ENCODE measurements around the gene S100A1.
"Not testable (repeated sequence)": the region's sequence is repeated elsewhere in the genome, so short reads cannot be mapped to it uniquely, and the experiment has no call there.

S100A1 gene

DNA sequence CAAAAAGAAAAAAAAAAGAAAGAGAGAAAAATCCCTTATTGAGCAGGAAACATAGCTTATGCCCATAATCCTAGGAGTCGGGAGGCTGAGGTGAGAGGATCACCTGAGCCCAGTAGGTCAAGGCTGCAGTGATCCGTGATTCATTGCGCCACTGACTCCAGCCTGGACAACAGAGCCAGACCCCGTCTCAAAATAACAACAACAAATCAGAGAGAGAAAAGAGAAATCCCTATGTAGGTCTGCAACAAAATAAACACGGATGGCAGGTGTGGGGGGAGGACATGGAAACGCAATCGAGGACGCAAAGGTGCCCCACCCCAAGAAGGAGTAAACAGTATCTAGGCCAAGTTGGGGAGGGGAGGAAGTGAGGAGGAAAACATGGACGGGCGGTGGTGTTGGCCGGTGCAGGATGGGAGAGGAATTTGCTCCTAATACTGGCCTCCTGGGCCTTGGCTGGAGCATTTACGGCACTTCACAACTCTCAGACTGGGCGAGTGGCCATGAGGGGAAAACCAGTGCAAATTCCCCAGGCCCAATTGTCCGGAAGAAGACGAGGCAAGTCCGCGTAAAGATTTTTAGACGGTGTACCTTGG, 5.0 kb downstream of the S100A1 start:
- no peak for DNase-seq

- DNase-seq: peak; percentile 99
Observed at GRCh38 chr1:153633754-153634665, 5.8 kb downstream of the S100A1 start, which contains the start of gene CHTOP. CHTOP (plus strand) TSS chr1:153634066; CDS start chr1:153636589, 2,523 bp downstream.

DNA sequence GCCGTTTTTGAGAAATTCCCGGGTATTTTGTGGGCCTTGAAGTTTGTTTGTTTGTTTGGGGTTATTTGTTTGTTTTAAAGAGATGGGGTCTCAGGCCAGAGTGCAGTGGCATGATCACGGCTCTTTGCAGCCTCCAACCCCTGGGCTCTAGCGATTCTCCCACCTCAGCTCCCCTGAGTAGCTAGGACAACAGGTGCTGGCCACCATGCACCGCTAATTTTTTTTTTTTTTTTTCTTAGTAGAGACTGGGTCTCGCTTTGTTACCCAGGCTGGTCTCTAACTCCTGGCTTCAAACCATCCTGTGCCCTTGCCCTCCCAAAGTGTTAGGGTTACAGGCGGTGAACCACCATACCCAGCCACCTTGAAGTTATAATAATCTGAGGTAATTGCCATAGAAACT, 7.6 kb downstream of the S100A1 start:
- DNase-seq: no peak

- DNase-seq: no peak
Observed at GRCh38 chr1:153636312-153636711, 8.1 kb downstream of the S100A1 start.

DNA sequence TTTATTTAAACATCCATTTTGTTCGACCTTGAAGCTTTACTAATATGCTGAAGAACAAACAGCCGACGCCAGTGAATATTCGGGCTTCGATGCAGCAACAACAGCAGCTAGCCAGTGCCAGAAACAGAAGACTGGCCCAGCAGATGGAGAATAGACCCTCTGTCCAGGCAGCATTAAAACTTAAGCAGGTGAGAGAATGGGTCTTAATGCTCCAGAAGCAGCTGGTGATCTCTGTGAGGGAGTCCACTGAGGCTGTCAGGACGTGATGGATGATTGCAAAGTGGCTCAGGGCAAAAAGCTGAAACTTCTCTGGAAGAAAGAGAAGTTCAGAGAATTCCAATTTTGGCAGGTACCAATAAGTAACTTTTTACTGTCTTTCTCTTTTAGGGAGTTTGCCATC, 10.0 kb downstream of the S100A1 start:
- DNase-seq: no peak

- DNase-seq: no peak
Observed at GRCh38 chr1:153639280-153639679, 11.0 kb downstream of the S100A1 start.

DNA sequence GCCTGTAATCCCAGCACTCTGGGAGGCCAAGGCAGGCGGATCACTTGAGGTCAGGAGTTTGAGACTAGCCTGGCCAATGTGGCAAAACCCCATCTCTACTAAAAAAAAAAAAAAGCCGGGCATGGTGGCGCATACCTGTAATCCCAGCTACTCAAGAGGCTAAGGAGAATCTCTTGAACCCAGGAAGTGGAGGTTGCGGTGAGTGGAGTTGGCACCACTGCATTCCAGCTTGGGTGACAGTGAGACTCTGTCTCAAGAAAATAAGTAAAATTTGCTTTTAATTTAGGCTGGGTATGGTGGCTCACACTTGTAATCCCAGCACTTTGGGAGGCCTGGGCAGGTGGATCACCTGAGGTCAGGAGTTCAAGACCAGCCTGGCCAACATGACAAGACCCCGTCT, 12.0 kb downstream of the S100A1 start:
- not testable (repeated sequence) for DNase-seq

DNA sequence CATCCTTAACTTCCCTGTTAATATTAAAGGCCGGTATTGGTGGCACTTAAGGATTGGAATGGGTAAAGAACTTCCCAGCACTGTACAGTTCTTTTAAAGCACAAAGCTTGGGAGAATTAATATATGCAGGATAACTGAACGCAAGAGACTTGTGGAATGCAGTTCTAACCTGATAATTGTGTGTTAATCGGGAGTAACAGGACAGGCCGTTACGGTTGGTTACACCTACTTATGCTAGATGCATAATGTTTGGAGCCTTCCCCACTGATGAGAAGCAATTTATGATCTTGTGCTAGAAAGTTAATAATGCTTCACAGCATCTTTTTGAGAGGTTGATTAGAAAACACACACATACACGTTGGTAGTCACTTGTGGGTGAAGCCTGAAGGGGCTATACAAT, 12.6 kb downstream of the S100A1 start:
- DNase-seq: no peak

GRCh38 chr1:153642161-153642560, 13.9 kb downstream of the S100A1 start:
- no peak for DNase-seq

DNA sequence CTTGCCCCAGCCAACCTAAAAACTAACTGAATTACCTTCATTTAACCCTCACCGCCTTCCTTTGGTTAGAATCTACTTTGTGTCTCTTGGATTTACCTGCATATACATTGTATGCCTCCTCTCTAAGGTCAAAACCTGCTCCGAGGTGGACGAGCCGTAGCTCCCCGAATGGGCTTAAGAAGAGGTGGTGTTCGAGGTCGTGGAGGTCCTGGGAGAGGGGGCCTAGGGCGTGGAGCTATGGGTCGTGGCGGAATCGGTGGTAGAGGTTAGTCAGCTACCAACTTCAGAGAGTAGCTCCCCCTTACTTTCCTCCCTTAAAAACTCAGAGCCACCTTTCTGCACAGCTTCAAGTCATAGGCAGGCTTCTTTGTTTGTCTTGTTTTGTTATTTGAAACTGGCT, 14.9 kb downstream of the S100A1 start:
- no peak for DNase-seq

DNA sequence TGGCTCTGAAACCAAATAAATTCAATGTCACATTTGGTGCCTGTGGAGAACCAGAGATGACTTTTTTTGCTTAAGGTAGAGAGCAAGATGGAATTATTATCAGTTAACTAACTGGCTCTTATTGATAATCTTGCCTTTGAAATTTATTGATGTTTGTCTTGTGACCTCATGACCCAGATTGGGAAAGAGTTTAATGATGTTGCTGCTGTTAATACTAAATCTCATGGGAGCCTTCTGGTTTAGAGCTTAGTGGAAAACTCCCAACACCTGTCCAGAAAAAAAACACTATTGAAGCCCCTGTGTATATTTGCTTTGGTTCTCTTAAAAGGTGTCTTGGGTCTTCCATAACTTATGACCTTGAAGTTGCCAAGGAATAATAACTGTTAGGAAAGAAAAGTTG, 15.6 kb downstream of the S100A1 start:
- DNase-seq: no peak

- peak; percentile 20 for DNase-seq
Observed at GRCh38 chr1:153646672-153647345, 18.6 kb downstream of the S100A1 start.

DNA sequence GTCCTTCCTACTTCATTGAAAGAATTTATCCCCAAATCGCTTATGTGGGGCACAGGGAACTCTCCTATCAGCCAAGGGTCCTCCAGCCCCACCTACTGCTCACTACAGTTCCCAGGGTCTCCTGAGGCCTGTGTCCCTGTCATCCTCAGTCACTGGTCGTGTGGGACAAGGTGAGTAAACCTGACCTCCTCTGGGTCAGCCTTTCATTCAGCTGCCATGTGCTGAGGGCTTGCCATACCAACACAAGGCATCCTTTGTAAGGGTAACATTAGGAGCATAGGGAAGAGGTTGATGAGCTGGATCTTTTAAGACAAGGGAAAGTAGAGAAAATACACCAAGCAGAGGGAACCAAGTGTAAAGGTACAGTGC, 19.1 kb downstream of the S100A1 start:
- DNase-seq: peak; percentile 12

DNA sequence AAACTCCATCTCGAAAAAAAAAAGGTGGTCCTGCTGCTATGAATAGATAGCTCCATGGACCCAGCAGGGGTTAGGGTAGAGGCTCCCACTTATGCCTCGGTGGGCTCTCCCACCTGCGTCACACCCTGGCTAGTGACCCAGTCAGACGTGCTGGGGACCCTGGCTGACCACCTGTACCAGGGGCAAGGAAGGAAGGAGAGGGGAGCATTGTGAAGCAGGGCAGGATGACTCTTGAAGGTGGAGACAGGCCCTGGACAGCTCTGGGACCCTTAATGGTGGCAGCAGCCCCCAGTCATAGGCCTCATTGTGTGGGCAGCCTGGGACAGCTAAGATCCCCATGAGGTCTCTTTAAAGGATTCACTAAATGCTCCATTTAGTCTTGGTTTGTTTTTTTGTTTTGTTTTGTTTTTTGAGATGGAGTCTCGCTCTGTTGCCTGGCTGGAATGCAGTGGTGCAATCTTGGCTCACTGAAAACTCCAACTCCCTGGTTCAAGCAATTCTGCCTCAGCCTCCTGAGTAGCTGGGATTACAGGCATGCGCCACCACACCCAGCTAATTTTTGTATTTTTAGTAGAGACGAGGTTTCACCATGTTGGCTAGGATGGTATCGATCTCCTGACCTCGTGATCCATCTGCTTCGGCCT, 19.9 kb downstream of the S100A1 start:
- no peak for DNase-seq

- DNase-seq: peak; percentile 92
Observed at GRCh38 chr1:153649137-153649862, 21.1 kb downstream of the S100A1 start.

DNA sequence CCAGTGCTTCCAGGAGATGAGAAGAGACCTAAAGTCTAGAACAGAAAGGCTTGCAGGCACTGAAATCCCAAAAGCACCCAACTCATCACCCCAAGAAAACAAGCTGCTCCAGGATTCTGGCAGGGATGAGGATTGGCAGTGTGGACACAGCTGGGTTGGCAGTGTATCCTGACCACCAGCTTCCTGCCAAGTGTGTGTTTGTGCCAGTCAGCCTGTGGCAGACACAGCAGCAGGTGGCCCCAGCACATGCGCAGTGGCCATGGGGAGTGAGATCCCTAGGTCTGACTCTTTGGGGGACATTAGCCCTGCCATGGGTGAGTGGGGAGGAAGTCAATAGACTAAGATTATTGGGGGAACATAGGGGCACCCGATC, 21.6 kb downstream of the S100A1 start:
- DNase-seq: peak; percentile 26

- DNase-seq: no peak
Observed at GRCh38 chr1:153651771-153652170, 23.5 kb downstream of the S100A1 start.

GRCh38 chr1:153652805-153653500, 24.7 kb downstream of the S100A1 start:
- DNase-seq: peak; percentile 13

GRCh38 chr1:153655333-153655732, 27.1 kb downstream of the S100A1 start:
- no peak for DNase-seq

DNA sequence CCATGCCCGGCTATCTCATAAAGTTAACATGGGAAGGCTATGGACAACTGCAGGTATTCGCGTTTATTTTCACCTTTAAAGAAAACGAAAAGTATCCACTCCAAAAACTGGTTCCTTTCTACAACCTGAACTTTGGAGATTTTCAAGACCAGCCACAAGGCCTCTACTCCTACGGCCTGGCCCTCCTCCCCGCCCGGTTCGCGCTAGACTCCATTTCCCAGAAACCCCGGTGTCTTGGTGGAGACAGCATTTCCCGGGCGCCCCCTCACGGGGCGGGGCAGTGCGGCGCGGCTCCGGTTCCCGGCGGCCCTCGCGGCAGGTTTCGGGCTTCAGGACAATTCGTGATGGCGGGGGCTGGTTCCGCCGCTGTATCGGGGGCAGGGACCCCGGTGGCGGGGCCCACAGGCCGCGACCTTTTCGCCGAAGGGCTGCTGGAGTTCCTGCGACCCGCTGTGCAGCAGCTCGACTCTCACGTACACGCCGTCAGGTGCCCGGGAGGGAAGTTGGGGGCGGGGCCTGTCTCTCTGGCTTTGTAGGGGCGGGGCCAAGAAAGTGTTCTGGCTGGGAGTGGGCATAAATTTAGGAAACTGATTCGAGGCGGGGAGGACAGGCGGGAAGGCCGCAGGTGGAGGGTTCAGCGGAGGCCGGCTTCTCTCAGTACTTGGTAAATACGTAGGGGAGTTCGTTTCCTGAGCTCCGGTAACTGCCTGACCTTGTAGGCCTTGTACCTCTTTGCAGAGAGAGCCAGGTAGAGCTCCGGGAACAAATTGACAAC, 30.4 kb downstream of the S100A1 start, which contains the start of gene SNAPIN:
Gene SNAPIN, plus strand, starts transcription at position 304 of the 775 bp plus-strand sequence. Its CDS starts 41 bp downstream, at position 345.
- DNase-seq: peak; percentile 96

GRCh38 chr1:153659175-153659534, 30.9 kb downstream of the S100A1 start:
- no peak for DNase-seq

Data from hematopoietic multipotent progenitor cell treated with erythropoietin and hydrocortisone succinate and interleukin-3 and kit ligand, for 6 days (in vitro differentiated cells).